ENCODE results near the gene PGAP6.

The PGAP6 gene

GRCh38 chr16:321532-321931, 60.2 kb downstream of the PGAP6 start:
- no CpG with 5 or more reads among the region's 9 CpGs for WGBS (ENCODE audit: insufficient coverage, insufficient read length)
- no peak overlapping the region for H3K27ac ChIP-seq (ENCODE audit: low read length)
- peaks cover 3% of the 10 kb centered on the region; the same call in 1 of the 2 replicates for H3K4me1 ChIP-seq (ENCODE audit: control insufficient read depth, insufficient read depth, low read length)
- no peak for DNase-seq (ENCODE audit: low read depth, low spot score)
- H3K4me3 ChIP-seq (ENCODE audit: low read length), result no peak overlapping the region
- H3K27me3 ChIP-seq (ENCODE audit: control insufficient read depth, insufficient read depth, low read length), result no peaks in the 10 kb centered on the region
- H3K9me3 ChIP-seq (ENCODE audit: control insufficient read depth, insufficient read depth, low read length), result no peaks in the 10 kb centered on the region
- H3K36me3 ChIP-seq (ENCODE audit: control insufficient read depth, insufficient read depth, low read length), result no peaks in the 10 kb centered on the region; the same call in 1 of the 2 replicates
